Testis (tissue), 2 donors: Measurements from ENCODE around the gene HMSD.

Experiments used
- POLR2A ChIP-seq: fragments of 450-650 bp; IDR thresholded peaks from one replicate; pipeline ENCODE4 v1.6.1; 2017; ENCODE audit warnings: antibody characterized with exemption, mild to moderate bottlenecking, moderate library complexity
- TF ChIP-seq, protein P1 (sequence below), 3 experiments: fragments of 450-650 bp in 2 of 3; fragments of 200-600 bp in 1 of 3; sonication (generic) in 1 of 3; IDR thresholded peaks; one replicate each; pipeline ENCODE4 v1.5.1; 2016 to 2019; ENCODE audit warnings: antibody characterized with exemption in 3 of 3, mild to moderate bottlenecking in 2 of 3, moderate library complexity in 1 of 3

DNA sequence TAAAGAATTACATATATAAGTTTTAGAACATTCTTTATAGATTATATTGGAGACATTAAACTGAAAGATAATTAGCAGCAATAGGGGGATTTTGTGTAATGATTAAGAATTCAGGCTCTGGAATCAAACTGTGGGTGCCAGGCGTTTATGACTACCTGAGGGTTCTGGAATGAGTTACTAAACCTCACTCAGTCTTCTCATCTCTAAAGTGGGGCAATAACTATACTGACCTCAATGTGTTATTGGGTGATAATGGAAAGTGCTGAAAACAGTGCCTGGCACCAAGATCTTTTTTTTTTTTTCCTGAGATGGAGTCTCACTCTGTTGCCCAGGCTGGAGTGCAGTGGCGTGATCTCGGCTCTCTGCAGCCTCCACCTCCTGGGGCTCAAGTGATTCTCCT, 27.9 kb downstream of the HMSD start:
- TF ChIP-seq, protein P1, sequence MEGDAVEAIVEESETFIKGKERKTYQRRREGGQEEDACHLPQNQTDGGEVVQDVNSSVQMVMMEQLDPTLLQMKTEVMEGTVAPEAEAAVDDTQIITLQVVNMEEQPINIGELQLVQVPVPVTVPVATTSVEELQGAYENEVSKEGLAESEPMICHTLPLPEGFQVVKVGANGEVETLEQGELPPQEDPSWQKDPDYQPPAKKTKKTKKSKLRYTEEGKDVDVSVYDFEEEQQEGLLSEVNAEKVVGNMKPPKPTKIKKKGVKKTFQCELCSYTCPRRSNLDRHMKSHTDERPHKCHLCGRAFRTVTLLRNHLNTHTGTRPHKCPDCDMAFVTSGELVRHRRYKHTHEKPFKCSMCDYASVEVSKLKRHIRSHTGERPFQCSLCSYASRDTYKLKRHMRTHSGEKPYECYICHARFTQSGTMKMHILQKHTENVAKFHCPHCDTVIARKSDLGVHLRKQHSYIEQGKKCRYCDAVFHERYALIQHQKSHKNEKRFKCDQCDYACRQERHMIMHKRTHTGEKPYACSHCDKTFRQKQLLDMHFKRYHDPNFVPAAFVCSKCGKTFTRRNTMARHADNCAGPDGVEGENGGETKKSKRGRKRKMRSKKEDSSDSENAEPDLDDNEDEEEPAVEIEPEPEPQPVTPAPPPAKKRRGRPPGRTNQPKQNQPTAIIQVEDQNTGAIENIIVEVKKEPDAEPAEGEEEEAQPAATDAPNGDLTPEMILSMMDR (IDR thresholded peaks at IDR 0.05) = no peak
- TF ChIP-seq POLR2A = no peak
